Kidney (tissue), 14 donors: ENCODE measurements around the gene HOXD11. TPM values are rescaled to one million over a fixed set of nuclear protein-coding genes. Genes with fewer than 3 reads are reported as not detected.

ENCODE experiments used
- DNase-seq, 5 donors: peaks; one replicate each; pipeline ENCODE4 v3.0.0-alpha.2; 2013 to 2020
- FAIRE-seq: peaks from 2 replicates; lab custom pipeline; 2012; peaks lifted over from hg19 to GRCh38; lab: Jason Lieb, UNC
- H3K27ac ChIP-seq, 2 donors: one replicate each; pipeline ENCODE4 v1.7.0; 2013; ENCODE audit warnings: low read depth in 2 of 2, low read length in 2 of 2, inconsistent platforms in 1 of 2
- H3K27me3 ChIP-seq: one replicate; pipeline ENCODE4 v1.7.1; 2013; ENCODE audit warnings: low read length, inconsistent platforms; ENCODE audit not compliant: control insufficient read depth, insufficient read depth
- H3K36me3 ChIP-seq, 3 donors: one replicate each; pipeline versions ENCODE4 v1.7.0 to v1.7.1; 2013; ENCODE audit warnings: low read length in 3 of 3, control low read depth in 1 of 3, inconsistent platforms in 1 of 3; ENCODE audit not compliant: insufficient read depth in 3 of 3, control insufficient read depth in 2 of 3
- H3K4me1 ChIP-seq, 3 donors: one replicate each; pipeline versions ENCODE4 v1.7.0 to v1.7.1; 2013; ENCODE audit warnings: low read length in 3 of 3, inconsistent platforms in 1 of 3, low read depth in 1 of 3; ENCODE audit not compliant: control insufficient read depth in 2 of 3, insufficient read depth in 2 of 3
- H3K4me3 ChIP-seq, 3 donors: one replicate each; pipeline versions ENCODE4 v1.7.0 to v1.8.1; 2013; ENCODE audit warnings: low read length in 3 of 3, control low read depth in 1 of 3, inconsistent platforms in 1 of 3
- H3K9ac ChIP-seq, 3 donors: one replicate each; pipeline versions ENCODE4 v1.7.0 to v1.7.1; 2013; ENCODE audit warnings: low read length in 3 of 3, control low read depth in 1 of 3, inconsistent platforms in 1 of 3
- H3K9me3 ChIP-seq, 3 donors: one replicate each; pipeline versions ENCODE4 v1.7.0 to v1.7.1; 2013; ENCODE audit warnings: low read length in 3 of 3, control low read depth in 1 of 3, inconsistent platforms in 1 of 3; ENCODE audit not compliant: control insufficient read depth in 2 of 3, insufficient read depth in 1 of 3
- intact Hi-C: fragments of 100-400 bp; cut with DNase I; formaldehyde crosslinking; loops from one replicate; pipeline ENCODE4 v1.11.1; 2022
- polyA plus RNA-seq: library from polyadenylated mRNA; stranded (reverse); fragments of 350-450 nt; fragmentation: Illumina TruSeq; extraction: RNeasy Lipid Tissue Mini Kit (QIAGEN cat#74804); gene quantifications from one replicate; pipeline ENCODE4 v1.2.3, GENCODE V29; 2014; ENCODE audit warnings: low read depth, low replicate concordance; ENCODE audit not compliant: insufficient read depth
- total RNA-seq: library from RNA; stranded (reverse); fragmentation: NEBNext Ultra II Directional; extraction: Animal tissue kit (Norgen Biotek cat#: 25700); gene quantifications from one replicate; pipeline ENCODE4 v1.2.1, GENCODE V29; 2021
- TF ChIP-seq, protein P1 (sequence below): IDR thresholded peaks from 3 replicates; pipeline ENCODE4 v1.5.1; 2012; ENCODE audit warnings: mild to moderate bottlenecking, moderate library complexity, borderline replicate concordance; ENCODE audit not compliant: insufficient read depth; ENCODE audit errors: extremely low read depth
- donor health status: control.
- donor health status: control.
- donor health status: control.
- donor health status: control.
- donor health status: control.
- donor health status: DM: yes; HTN: yes; CAD: no.
- donor health status: Normal renal cell carcinoma (clear cell type).

Gene HOXD11
- total and polyA plus RNA-seq, 2 donors from 2014 or later, result 5.8 to 15.9 TPM

DNA sequence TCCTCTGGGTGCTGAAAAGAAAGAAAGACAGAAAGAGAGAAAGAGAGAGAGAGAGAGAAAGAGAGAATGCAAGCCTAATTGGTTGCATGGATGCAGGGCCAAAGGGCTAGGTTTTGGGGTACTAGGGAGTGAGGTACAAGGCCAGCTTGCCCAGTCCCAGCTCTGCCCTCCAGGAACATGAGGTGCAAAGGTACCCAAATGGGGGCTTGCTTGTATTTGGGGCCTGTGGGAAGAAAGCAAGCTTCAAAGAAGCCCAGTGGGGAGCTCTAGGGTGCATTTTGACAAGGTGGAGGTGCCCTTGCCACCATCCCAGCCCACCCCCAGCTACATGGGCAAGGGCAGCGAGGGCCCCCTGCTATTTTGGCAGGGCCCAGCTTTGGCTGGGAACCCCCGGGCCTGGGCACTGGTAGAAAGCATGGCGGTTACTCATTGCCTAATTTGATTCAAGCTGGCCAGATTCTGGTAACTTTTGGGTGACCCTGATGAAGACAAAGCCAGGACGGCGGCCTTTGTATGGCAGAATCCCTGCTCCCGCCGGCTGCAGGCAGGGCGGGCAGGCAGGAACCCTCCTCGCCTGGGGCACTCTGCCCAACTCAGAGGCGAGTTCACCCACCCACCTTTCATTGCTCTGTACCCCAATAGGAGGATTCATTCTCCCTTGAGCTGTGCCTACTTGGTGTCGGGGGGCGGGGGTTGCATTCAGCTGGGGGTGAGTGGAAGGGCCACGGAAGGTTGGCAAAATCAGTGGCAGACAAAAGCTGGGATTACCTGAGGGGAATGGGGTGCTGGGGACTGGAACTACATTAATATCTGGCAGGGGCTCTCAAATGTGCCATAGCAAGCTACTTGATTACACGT lies 43.7 kb downstream of the HOXD11 start:
- H3K27me3 ChIP-seq, result no peaks in the 10 kb centered on the region
- intact Hi-C loops, result no loop called here
- TF ChIP-seq, protein P1, sequence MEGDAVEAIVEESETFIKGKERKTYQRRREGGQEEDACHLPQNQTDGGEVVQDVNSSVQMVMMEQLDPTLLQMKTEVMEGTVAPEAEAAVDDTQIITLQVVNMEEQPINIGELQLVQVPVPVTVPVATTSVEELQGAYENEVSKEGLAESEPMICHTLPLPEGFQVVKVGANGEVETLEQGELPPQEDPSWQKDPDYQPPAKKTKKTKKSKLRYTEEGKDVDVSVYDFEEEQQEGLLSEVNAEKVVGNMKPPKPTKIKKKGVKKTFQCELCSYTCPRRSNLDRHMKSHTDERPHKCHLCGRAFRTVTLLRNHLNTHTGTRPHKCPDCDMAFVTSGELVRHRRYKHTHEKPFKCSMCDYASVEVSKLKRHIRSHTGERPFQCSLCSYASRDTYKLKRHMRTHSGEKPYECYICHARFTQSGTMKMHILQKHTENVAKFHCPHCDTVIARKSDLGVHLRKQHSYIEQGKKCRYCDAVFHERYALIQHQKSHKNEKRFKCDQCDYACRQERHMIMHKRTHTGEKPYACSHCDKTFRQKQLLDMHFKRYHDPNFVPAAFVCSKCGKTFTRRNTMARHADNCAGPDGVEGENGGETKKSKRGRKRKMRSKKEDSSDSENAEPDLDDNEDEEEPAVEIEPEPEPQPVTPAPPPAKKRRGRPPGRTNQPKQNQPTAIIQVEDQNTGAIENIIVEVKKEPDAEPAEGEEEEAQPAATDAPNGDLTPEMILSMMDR, result no peak
- H3K9me3 ChIP-seq, result no peaks in the 10 kb centered on the region
- FAIRE-seq (no peak), DNase-seq (peak in 3 of 5 donors; percentile 39 to 69 (median 52))
- H3K4me1 ChIP-seq, result peaks cover 7 to 13% (median 12%) of the 10 kb centered on the region in 3 donors
- H3K9ac ChIP-seq, result peak overlapping the region in 2 of 3 donors; percentile 33 to 78
- peak overlapping the region; percentile 52 to 75 (median 64) for H3K4me3 ChIP-seq
- peak overlapping the region; percentile 88 to 93 for H3K27ac ChIP-seq
- H3K36me3 ChIP-seq, result peaks cover 2 to 10% (median 6%) of the 10 kb centered on the region in 3 donors

DNA sequence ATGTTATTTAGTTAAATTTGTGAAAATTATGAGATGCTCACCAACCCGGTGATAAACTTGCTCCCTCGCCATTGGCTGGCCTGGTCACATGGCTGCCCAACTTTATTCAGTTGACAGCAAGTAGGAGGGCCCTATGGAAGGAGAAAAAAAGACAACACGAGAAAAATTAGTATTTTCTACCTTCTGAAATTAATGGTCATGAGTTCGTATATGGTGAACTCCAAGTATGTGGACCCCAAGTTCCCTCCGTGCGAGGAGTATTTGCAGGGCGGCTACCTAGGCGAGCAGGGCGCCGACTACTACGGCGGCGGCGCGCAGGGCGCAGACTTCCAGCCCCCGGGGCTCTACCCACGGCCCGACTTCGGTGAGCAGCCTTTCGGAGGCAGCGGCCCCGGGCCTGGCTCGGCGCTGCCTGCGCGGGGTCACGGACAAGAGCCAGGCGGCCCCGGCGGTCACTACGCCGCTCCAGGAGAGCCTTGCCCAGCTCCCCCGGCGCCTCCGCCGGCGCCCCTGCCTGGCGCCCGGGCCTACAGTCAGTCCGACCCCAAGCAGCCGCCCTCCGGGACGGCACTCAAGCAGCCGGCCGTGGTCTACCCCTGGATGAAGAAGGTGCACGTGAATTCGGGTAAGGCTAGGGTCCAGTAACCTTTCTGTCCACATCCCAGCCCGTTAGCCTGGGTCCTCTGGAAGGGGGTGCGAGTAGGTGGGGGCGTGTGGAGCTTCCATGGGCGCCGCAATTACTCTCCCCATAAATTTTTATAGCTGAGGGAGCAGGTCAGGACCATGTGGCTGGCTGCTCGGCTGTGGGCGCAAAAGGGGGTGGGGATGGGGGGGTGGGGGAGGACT lies 44.6 kb downstream of the HOXD11 start, which contains the start of gene HOXD4:
HOXD4 (plus strand) TSS at position 109 of the 846 bp plus-strand sequence; CDS start at position 193, 84 bp downstream.
- peaks cover 3 to 13% (median 12%) of the 10 kb centered on the region in 3 donors for H3K4me1 ChIP-seq
- TF ChIP-seq, protein P1, result no peak
- peaks cover 2 to 10% (median 6%) of the 10 kb centered on the region in 3 donors for H3K36me3 ChIP-seq
- peak within 1 kb of the TSS in 2 of 3 donors; percentile 69 to 84 for H3K9ac ChIP-seq
- H3K4me3 ChIP-seq, result peak within 1 kb of the TSS; percentile 52 to 75 (median 64)
- DNase-seq (peak in 3 of 5 donors; percentile 84 to 88 (median 85)), FAIRE-seq (no peak)
- H3K27ac ChIP-seq, result peak within 1 kb of the TSS; percentile 88 to 93
- H3K27me3 ChIP-seq, result no peaks in the 10 kb centered on the region
- intact Hi-C loops, result no loop called here
- no peaks in the 10 kb centered on the region for H3K9me3 ChIP-seq

DNA sequence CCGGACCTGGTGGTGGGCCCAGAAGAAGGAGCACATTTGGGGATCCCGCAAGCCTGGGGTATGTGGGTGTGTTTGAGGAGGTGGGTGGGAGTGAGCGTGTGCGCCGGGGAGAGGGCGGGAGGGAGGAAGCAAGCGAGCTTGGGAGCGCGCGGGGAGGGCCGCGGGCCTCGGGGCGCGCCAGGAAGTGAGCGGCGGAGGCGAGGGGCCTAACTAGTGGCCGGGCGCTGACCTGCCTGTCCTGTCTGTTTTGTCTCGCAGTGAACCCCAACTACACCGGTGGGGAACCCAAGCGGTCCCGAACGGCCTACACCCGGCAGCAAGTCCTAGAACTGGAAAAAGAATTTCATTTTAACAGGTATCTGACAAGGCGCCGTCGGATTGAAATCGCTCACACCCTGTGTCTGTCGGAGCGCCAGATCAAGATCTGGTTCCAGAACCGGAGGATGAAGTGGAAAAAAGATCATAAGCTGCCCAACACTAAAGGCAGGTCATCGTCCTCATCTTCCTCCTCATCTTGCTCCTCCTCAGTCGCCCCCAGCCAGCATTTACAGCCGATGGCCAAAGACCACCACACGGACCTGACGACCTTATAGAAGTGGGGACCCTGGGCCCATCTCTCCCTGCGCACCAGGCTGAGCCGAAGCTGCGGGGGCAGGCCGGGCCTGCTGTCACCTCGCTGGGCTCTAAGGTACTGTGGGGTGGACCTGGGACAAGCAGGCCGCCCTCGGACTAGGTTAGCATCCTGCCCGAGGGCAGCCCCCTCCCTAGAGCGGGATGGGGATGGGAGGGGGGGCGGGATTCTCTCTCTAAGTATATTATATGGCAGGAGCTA lies 45.5 kb downstream of the HOXD11 start:
- H3K9ac ChIP-seq, result peak overlapping the region in 2 of 3 donors; percentile 69 to 84
- no peaks in the 10 kb centered on the region for H3K27me3 ChIP-seq
- peak overlapping the region; percentile 88 to 93 for H3K27ac ChIP-seq
- peaks cover 0 to 13% (median 12%) of the 10 kb centered on the region in 3 donors for H3K4me1 ChIP-seq
- FAIRE-seq (no peak), DNase-seq (peak in 3 of 5 donors; percentile 63 to 84 (median 80))
- H3K4me3 ChIP-seq, result peak overlapping the region; percentile 41 to 75 (median 56)
- TF ChIP-seq, protein P1, result no peak
- H3K36me3 ChIP-seq, result peaks cover 2 to 10% (median 6%) of the 10 kb centered on the region in 3 donors
- intact Hi-C loops, result no loop called here
- H3K9me3 ChIP-seq, result no peaks in the 10 kb centered on the region
